Immature natural killer cell (primary cell): Measurements from ENCODE around the gene ALDH16A1. TPM values are rescaled to one million over a fixed set of nuclear protein-coding genes. Genes with fewer than 3 reads are reported as not detected.
"Not testable (repeated sequence)": the region's sequence is repeated elsewhere in the genome, so short reads cannot be mapped to it uniquely, and the experiment has no call there.

Source experiments
- DNase-seq, 3 donors: peaks; one replicate each; pipeline ENCODE4 v3.0.0; 2022; ENCODE audit warnings: mixed read lengths in 1 of 3
- H3K27ac Mint-ChIP-seq, 6 donors: one replicate each; pipeline ENCODE4 v1.8.0; 2020; ENCODE audit warnings: mixed read lengths in 6 of 6, mild to moderate bottlenecking in 5 of 6, inconsistent platforms in 4 of 6, moderate library complexity in 3 of 6
- H3K27me3 Mint-ChIP-seq, 3 donors: one replicate each; pipeline ENCODE4 v1.8.0; 2020 to 2021; ENCODE audit warnings: low read depth in 3 of 3, mild to moderate bottlenecking in 3 of 3, mixed read lengths in 3 of 3, moderate library complexity in 3 of 3, inconsistent platforms in 1 of 3
- H3K36me3 Mint-ChIP-seq, 3 donors: one replicate each; pipeline ENCODE4 v1.8.0; 2020; ENCODE audit warnings: mixed read lengths in 3 of 3, inconsistent platforms in 2 of 3, mild to moderate bottlenecking in 2 of 3
- H3K4me1 Mint-ChIP-seq, 2 donors: one replicate each; pipeline ENCODE4 v1.8.0; 2020; ENCODE audit warnings: inconsistent platforms in 2 of 2, mild to moderate bottlenecking in 2 of 2, mixed read lengths in 2 of 2, moderate library complexity in 1 of 2
- H3K4me3 Mint-ChIP-seq, 5 donors: one replicate each; pipeline ENCODE4 v1.8.0; 2020; ENCODE audit warnings: mild to moderate bottlenecking in 5 of 5, mixed read lengths in 5 of 5, inconsistent platforms in 3 of 5, moderate library complexity in 3 of 5
- H3K9me3 Mint-ChIP-seq, 6 donors: one replicate each; pipeline ENCODE4 v1.8.0; 2020; ENCODE audit warnings: mild to moderate bottlenecking in 6 of 6, mixed read lengths in 6 of 6, inconsistent platforms in 4 of 6, moderate library complexity in 3 of 6
- polyA plus RNA-seq, 3 donors: library from polyadenylated mRNA; unstranded; fragments of 300-500 nt; fragmentation: Illumina TruSeq; gene quantifications; one replicate each; pipeline ENCODE4 v1.2.3, GENCODE V29; 2021

ALDH16A1 gene
- polyA plus RNA-seq, 3 donors from 2014 or later: 37.2 to 57.0 (median 42.4) TPM

DNA sequence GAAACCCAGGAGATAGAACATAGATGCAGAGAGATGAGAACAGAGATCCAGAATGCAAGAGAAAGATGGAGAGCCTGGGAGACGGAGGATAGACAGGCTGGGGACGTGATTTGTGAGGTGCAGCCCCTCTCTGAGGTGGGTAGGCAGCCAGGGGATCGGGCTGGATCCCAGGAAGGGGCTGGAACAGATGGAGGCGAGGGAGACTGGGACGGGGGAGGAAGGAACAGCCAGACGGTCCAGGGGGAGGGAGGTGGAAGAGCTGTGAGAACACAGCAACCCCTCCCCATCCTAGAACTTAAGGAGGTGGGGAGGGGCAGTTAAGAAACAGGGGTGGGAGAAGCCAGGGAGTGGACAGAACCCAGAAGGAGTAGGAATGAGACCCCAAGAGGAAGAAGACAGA is 14.8 kb upstream of the ALDH16A1 start:
- Mint-ChIP-seq H3K27me3 (peaks cover 39 to 54% (median 42%) of the 10 kb centered on the region in 3 donors), H3K9me3 (peaks cover 0 to 3% (median 0%) of the 10 kb centered on the region in 6 donors), H3K4me3 (no peak overlapping the region), H3K27ac (peak overlapping the region in 1 of 6 donors; percentile 5), H3K4me1 (peaks cover 29 to 35% of the 10 kb centered on the region in 2 donors), H3K36me3 (peaks cover 0 to 5% (median 3%) of the 10 kb centered on the region in 3 donors)
- DNase-seq: no peak

GRCh38 chr19:49439836-49440235 is 13.2 kb upstream of the ALDH16A1 start:
- no peak for DNase-seq
- no peak overlapping the region for H3K4me3 Mint-ChIP-seq
- H3K36me3 Mint-ChIP-seq: peaks cover 0 to 5% (median 3%) of the 10 kb centered on the region in 3 donors
- H3K9me3 Mint-ChIP-seq: peaks cover 0 to 3% (median 0%) of the 10 kb centered on the region in 6 donors
- H3K4me1 Mint-ChIP-seq: peaks cover 36 to 41% of the 10 kb centered on the region in 2 donors
- peaks cover 38 to 49% (median 42%) of the 10 kb centered on the region in 3 donors for H3K27me3 Mint-ChIP-seq
- H3K27ac Mint-ChIP-seq: no peak overlapping the region

DNA sequence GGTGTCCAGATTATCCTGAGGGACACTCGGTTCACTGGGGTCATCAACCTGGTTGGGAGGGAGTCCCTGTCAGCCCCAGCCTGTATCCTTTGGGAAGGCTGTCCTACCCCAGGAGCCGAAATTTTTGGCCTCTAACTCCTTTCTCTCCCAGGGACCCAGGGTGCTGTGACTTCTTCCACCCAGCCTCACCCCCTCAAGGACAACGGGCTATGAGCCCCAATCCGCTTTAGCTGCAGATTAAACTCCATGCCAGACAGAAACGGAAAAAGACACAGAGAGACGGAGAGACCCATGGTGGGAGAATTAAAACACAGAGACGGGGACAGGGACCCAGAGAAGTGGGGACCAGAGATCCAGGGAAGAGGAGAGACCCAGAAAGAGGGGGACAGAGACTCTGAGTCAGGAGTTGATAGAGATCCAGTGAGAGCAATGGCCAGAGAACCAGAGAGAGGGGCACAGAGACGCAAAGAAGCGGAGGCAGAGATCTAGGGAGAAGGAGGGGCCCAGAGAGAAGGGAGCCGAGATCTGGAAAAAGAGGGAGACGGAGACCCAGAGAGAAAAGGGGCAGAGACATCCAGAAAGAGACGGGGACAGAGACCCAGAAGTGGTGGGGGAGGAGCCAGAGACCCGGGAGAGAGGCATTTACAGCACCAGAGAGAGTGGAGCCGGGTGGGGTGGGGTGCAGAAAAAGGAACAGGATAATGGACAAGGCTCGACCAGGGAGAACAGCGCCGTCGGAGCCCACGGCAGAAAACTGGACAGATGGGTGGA is 12.4 kb upstream of the ALDH16A1 start:
- DNase-seq: no peak
- peaks cover 35 to 45% (median 36%) of the 10 kb centered on the region in 3 donors for H3K27me3 Mint-ChIP-seq
- H3K4me3 Mint-ChIP-seq: peak overlapping the region; percentile 30 to 72 (median 61)
- H3K27ac Mint-ChIP-seq: peak overlapping the region in 3 of 6 donors; percentile 23 to 80 (median 47)
- H3K9me3 Mint-ChIP-seq: peaks cover 0 to 3% (median 0%) of the 10 kb centered on the region in 6 donors
- H3K36me3 Mint-ChIP-seq: peaks cover 0 to 5% (median 3%) of the 10 kb centered on the region in 3 donors
- peaks cover 36 to 41% of the 10 kb centered on the region in 2 donors for H3K4me1 Mint-ChIP-seq

- Mint-ChIP-seq H3K36me3 (peaks cover 0 to 5% (median 3%) of the 10 kb centered on the region in 3 donors), H3K27ac (peak within 1 kb of the TSS in 4 of 6 donors; percentile 23 to 88 (median 66)), H3K4me1 (peaks cover 32 to 35% of the 10 kb centered on the region in 2 donors), H3K4me3 (peak within 1 kb of the TSS; percentile 79 to 85 (median 84)), H3K27me3 (peaks cover 32 to 40% (median 32%) of the 10 kb centered on the region in 3 donors), H3K9me3 (peaks cover 0 to 3% (median 0%) of the 10 kb centered on the region in 6 donors)
- no peak for DNase-seq
Measured at GRCh38 chr19:49441210-49441959, 11.6 kb upstream of the ALDH16A1 start, which contains the start of gene SLC17A7. Gene SLC17A7, minus strand, starts transcription at chr19:49441527. Its CDS starts 148 bp downstream, at chr19:49441379.

- Mint-ChIP-seq H3K4me3 (peak overlapping the region; percentile 79 to 85 (median 84)), H3K27me3 (peaks cover 31 to 40% (median 32%) of the 10 kb centered on the region in 3 donors), H3K27ac (peak overlapping the region in 2 of 6 donors; percentile 51 to 88), H3K36me3 (peaks cover 0 to 5% (median 3%) of the 10 kb centered on the region in 3 donors), H3K4me1 (peaks cover 30 to 34% of the 10 kb centered on the region in 2 donors), H3K9me3 (peaks cover 0 to 3% (median 0%) of the 10 kb centered on the region in 6 donors)
- DNase-seq: no peak
Measured at GRCh38 chr19:49441960-49442350, 11.1 kb upstream of the ALDH16A1 start.

- Mint-ChIP-seq H3K9me3 (peaks cover 0 to 3% (median 0%) of the 10 kb centered on the region in 6 donors), H3K36me3 (peaks cover 0 to 5% (median 3%) of the 10 kb centered on the region in 3 donors), H3K4me1 (peaks cover 30 to 34% of the 10 kb centered on the region in 2 donors), H3K4me3 (peak overlapping the region; percentile 79 to 85 (median 84)), H3K27ac (peak overlapping the region in 3 of 6 donors; percentile 51 to 88 (median 53)), H3K27me3 (peaks cover 28 to 38% (median 32%) of the 10 kb centered on the region in 3 donors)
- DNase-seq: no peak
Measured at GRCh38 chr19:49442354-49442753, 10.7 kb upstream of the ALDH16A1 start.

DNA sequence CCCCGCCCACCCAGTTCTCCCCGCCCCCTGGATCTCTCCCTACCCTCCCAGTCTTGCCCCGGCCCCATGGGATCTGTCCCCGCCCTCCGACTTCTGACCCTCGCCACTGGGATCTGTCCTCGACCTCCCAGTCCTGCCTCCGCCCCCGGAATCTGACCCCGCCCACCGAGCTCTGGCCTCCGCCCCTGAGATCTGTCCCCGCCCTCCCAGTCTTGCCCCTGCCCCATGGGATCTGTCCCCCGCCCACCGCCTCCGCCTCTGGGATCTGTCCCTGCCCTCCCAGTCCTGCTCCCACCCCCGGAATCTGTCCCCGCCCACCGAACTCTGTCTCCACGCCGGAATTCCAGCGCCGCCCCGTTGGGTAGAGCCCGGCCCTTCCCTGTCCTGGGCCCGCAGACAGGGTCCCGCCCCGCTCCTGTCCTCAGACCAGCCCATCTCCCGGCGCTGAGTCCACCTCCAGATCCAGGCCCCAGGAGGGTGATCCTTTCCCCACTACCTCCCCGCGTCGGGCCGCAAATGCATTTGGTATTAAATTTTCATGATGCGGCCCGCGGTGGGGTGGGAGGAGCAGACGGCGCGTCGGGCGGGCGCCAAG is 10.2 kb upstream of the ALDH16A1 start:
- peak overlapping the region; percentile 79 to 85 (median 84) for H3K4me3 Mint-ChIP-seq
- H3K4me1 Mint-ChIP-seq: peaks cover 30 to 34% of the 10 kb centered on the region in 2 donors
- peaks cover 0 to 5% (median 3%) of the 10 kb centered on the region in 3 donors for H3K36me3 Mint-ChIP-seq
- DNase-seq: no peak
- H3K27ac Mint-ChIP-seq: peak overlapping the region in 3 of 6 donors; percentile 51 to 88 (median 88)
- H3K9me3 Mint-ChIP-seq: peaks cover 0 to 3% (median 0%) of the 10 kb centered on the region in 6 donors
- peaks cover 27 to 33% (median 28%) of the 10 kb centered on the region in 3 donors for H3K27me3 Mint-ChIP-seq

DNA sequence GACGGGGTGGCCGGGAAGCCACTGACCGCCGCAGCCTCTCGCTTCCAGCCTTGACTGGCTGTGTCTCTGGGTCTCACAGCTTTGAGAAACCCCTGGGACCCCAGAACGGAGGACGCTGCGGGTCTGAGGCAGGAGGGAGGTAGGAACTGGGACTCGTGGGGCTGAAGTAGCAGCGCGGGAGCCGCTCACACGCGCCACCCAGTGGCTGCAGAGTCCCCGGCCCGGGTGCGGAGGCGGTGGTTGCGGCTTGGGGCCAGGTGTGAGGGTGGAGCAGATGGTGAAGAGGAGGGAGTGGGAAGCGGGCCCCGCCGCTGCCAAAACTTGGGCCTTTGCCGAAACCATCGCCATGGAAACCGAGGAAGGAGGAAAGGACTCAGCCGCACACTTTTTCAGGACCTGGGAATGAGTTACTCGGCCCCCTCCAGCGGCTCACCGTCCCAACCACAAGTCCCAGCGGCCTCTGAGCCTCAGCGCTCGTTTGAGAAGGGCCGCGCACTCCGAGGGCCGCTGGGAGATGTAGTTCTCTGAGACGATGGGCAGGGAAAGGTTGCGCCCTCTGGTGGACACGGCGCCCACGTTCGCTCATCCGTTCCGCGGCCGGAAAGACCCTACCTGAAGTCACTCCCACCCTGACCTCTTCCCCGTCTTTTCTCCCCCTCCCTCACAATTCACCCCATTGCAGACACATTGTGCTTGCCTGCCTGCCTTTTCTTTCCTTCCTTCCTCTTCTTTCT is 9.5 kb upstream of the ALDH16A1 start:
- peak; percentile 92 to 93 (median 92) for DNase-seq
- Mint-ChIP-seq H3K27ac (peak overlapping the region; percentile 69 to 92 (median 87)), H3K4me3 (peak overlapping the region; percentile 79 to 85 (median 84)), H3K27me3 (peaks cover 23 to 28% (median 24%) of the 10 kb centered on the region in 3 donors), H3K36me3 (peaks cover 5 to 10% (median 5%) of the 10 kb centered on the region in 3 donors), H3K9me3 (peaks cover 0 to 3% (median 0%) of the 10 kb centered on the region in 6 donors), H3K4me1 (peaks cover 30 to 38% of the 10 kb centered on the region in 2 donors)

DNA sequence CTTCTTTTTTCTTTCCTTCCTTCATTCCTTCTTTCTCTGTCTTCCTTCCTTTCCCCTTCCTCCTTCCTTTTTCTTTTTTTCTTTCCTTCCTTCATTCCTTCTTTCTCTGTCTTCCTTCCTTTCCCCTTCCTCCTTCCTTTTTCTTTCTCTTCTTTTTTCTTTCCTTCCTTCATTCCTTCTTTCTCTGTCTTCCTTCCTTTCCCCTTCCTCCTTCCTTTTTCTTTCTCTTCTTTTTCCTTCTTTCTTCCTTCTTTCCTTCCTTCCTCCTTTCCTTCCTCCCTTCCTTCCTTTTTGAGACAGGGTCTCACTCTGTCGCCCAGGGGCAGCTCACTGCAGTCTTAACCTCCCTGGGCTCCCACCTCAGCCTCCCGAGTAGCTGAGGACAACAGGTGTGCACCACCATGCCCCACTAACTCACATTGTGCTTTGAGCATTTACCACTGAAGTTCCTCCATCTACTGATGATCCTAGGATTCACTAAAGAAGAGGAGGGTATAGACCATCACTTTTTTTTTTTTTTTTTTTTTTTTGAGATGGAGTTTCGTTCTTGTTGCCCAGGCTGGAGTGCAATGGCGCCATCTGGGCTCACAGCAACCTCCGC is 8.8 kb upstream of the ALDH16A1 start:
- H3K9me3 Mint-ChIP-seq, DNase-seq: not testable (repeated sequence)
- peaks cover 20 to 23% (median 23%) of the 10 kb centered on the region in 3 donors for H3K27me3 Mint-ChIP-seq
- peak overlapping the region; percentile 79 to 85 (median 84) for H3K4me3 Mint-ChIP-seq
- H3K27ac Mint-ChIP-seq: peak overlapping the region in 5 of 6 donors; percentile 85 to 92 (median 88)
- peaks cover 8 to 13% (median 8%) of the 10 kb centered on the region in 3 donors for H3K36me3 Mint-ChIP-seq
- peaks cover 30 to 41% of the 10 kb centered on the region in 2 donors for H3K4me1 Mint-ChIP-seq

DNA sequence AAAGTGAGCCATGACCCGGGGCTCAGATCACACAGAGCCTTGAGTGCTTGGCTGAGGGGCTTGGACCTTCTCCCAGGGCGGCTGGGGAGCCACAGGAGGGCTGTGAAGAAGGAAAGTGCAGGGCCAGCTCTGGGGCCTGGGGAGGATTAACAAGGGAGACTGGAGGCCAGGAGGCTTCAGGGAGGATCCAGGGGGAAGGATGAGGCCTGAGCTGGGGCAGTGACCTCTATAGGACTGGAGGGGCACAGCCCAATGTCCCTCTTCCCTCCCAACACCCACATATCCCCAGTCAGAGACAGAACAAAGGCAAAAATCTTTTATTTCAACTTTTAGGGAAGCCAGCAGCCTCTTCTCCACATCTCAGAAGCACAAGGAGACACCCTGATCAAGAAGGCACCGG is 7.0 kb upstream of the ALDH16A1 start:
- peaks cover 36 to 41% of the 10 kb centered on the region in 2 donors for H3K4me1 Mint-ChIP-seq
- H3K27ac Mint-ChIP-seq: peak overlapping the region in 2 of 6 donors; percentile 20 to 68
- no peak overlapping the region for H3K4me3 Mint-ChIP-seq
- peaks cover 6 to 13% (median 11%) of the 10 kb centered on the region in 3 donors for H3K27me3 Mint-ChIP-seq
- H3K9me3 Mint-ChIP-seq: no peaks in the 10 kb centered on the region
- peaks cover 5 to 16% (median 12%) of the 10 kb centered on the region in 3 donors for H3K36me3 Mint-ChIP-seq
- DNase-seq: no peak

- no peaks in the 10 kb centered on the region for H3K9me3 Mint-ChIP-seq
- DNase-seq: no peak
- peak overlapping the region in 1 of 5 donors; percentile 30 for H3K4me3 Mint-ChIP-seq
- H3K27me3 Mint-ChIP-seq: peaks cover 2 to 14% (median 14%) of the 10 kb centered on the region in 3 donors
- H3K4me1 Mint-ChIP-seq: peaks cover 39% of the 10 kb centered on the region in 2 donors
- H3K36me3 Mint-ChIP-seq: peaks cover 8 to 20% (median 16%) of the 10 kb centered on the region in 3 donors
- H3K27ac Mint-ChIP-seq: peak overlapping the region in 4 of 6 donors; percentile 16 to 72 (median 42)
Measured at GRCh38 chr19:49447485-49448431, 5.3 kb upstream of the ALDH16A1 start.
